ENCODE results near the gene CCDC167. TPM values are rescaled to one million over a fixed set of nuclear protein-coding genes. Genes with fewer than 3 reads are reported as not detected.

Gene CCDC167
- total RNA-seq, 3 donors from 2014 or later (not counting 1 experiment from before 2014, with no cell fraction given) = 10.2 to 27.4 (median 19.4) TPM

DNA sequence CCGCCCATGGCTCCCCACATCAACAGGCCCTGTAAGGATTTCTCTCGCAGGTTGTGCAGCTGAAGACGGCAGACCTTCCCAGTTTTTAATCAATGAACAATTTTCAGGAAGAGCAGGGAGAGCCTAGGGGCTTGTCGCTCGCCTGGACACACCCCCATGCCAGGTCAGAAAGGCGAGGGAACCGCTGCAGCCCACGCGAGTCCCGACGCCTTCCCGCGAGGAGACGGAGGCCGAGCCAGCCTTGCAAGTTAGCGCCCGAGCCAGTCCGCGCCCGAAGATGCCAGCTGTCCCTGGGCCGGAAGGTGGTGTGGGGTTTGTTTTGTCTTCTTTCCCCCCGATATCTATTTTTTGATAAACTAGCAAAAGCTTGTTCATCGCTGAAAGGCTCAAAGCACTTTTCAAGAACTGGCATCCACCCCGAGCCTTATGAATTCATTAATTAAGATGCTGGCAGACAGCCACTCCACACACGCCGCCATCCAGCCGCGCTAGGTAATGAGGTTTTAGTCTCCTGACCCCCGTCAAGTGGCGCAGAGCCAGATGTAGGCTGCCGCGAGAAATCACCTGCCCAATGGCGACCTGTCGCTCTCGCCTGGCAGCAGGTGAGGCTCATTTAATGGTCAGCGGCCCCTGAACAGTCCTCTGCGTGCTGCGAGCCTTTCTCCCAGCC, 6.6 kb downstream of the CCDC167 start:
- Histone ChIP-seq H3K36me3 (ENCODE audit: control insufficient read depth, insufficient read depth, low read length) (peaks cover 2% of the 10 kb centered on the region), H3K27me3 (ENCODE audit: control insufficient read depth, insufficient read depth, low read length) (no peaks in the 10 kb centered on the region), H3K4me3 (ENCODE audit: low read length) (no peak overlapping the region), H3K4me1 (ENCODE audit: control insufficient read depth, insufficient read depth, low read length) (peaks cover 38% of the 10 kb centered on the region), H3K9me3 (ENCODE audit: control insufficient read depth, insufficient read depth, low read length) (no peaks in the 10 kb centered on the region), H3K27ac (ENCODE audit: low read length) (no peak overlapping the region)
- Mint-ChIP-seq H3K36me3 (no peaks in the 10 kb centered on the region), H3K4me3 (no peak overlapping the region), H3K27me3 (ENCODE audit: low read depth in 2 of 2) (no peaks in the 10 kb centered on the region), H3K27ac (no peak overlapping the region), H3K4me1 (peaks cover 21 to 29% of the 10 kb centered on the region in 2 donors), H3K9me3 (no peaks in the 10 kb centered on the region)
- intact Hi-C loops (cut with micrococcal nuclease) = no loop called here
- no peak for ATAC-seq
- WGBS (ENCODE audit: insufficient coverage) = 96% methylated on average over 38 of the region's 38 CpGs
- TF ChIP-seq CTCF (IDR thresholded peaks at IDR 0.05) = no peak
- DNase-seq = peak in 1 of 2 donors; percentile 36

DNA sequence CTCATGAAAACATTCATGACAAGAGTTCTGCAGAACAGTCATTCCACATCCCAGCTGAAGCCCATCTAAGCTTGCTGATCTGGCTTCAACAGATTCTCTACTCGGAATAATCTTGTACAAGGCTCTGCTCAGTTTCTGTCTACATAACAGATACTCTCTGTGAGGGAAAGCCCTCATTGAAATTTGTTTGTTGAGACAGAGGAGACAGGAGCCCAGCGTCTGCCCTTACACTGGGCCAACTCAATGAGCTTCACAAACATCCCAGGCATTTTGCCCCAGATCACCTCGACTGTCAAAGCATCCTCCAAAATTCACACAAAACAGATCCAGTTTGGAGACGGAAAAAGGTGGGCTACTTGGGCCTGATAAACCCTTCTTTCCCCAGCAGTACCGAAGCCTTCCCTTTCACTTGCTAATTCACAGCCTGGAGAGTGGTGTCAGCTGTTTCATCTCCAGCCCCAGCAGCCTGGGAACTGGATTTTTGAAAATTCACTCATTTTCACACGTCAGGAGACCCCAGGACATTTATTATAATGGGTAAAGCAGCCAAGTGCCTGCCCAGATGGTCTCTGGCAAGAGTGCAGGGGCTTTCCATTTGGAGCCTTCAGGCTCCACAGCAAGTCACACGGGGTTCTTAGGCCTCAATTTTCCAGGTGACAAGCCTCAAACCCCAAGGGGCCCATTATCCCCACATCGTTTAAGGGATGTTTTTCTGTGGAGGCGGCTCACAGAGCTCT, 7.3 kb downstream of the CCDC167 start:
- H3K4me1 ChIP-seq (ENCODE audit: control insufficient read depth, insufficient read depth, low read length) = peaks cover 38% of the 10 kb centered on the region
- no peak for TF ChIP-seq CTCF (IDR thresholded peaks at IDR 0.05)
- ATAC-seq (no peak), DNase-seq (no peak)
- Mint-ChIP-seq H3K27me3 (ENCODE audit: low read depth in 2 of 2) (no peaks in the 10 kb centered on the region), H3K36me3 (no peaks in the 10 kb centered on the region), H3K27ac (peak overlapping the region; percentile 22 to 46), H3K9me3 (no peaks in the 10 kb centered on the region), H3K4me3 (no peak overlapping the region), H3K4me1 (peaks cover 26 to 36% of the 10 kb centered on the region in 2 donors)
- no peak overlapping the region for H3K27ac ChIP-seq (ENCODE audit: low read length)
- intact Hi-C loops (cut with micrococcal nuclease) = no loop called here
- H3K4me3 ChIP-seq (ENCODE audit: low read length) = no peak overlapping the region
- 79% methylated on average over 9 of the region's 9 CpGs for WGBS (ENCODE audit: insufficient coverage)
- no peaks in the 10 kb centered on the region for H3K9me3 ChIP-seq (ENCODE audit: control insufficient read depth, insufficient read depth, low read length)
- H3K27me3 ChIP-seq (ENCODE audit: control insufficient read depth, insufficient read depth, low read length) = no peaks in the 10 kb centered on the region
- H3K36me3 ChIP-seq (ENCODE audit: control insufficient read depth, insufficient read depth, low read length) = peaks cover 4% of the 10 kb centered on the region

- Histone ChIP-seq H3K4me1 (ENCODE audit: control insufficient read depth, insufficient read depth, low read length) (peaks cover 38% of the 10 kb centered on the region), H3K27ac (ENCODE audit: low read length) (no peak overlapping the region), H3K4me3 (ENCODE audit: low read length) (no peak overlapping the region), H3K9me3 (ENCODE audit: control insufficient read depth, insufficient read depth, low read length) (no peaks in the 10 kb centered on the region), H3K36me3 (ENCODE audit: control insufficient read depth, insufficient read depth, low read length) (peaks cover 4% of the 10 kb centered on the region), H3K27me3 (ENCODE audit: control insufficient read depth, insufficient read depth, low read length) (no peaks in the 10 kb centered on the region)
- intact Hi-C loops (cut with micrococcal nuclease) = no loop called here
- no peak for TF ChIP-seq CTCF (IDR thresholded peaks at IDR 0.05)
- peaks cover 26 to 37% of the 10 kb centered on the region in 2 donors for H3K4me1 Mint-ChIP-seq
- H3K9me3 Mint-ChIP-seq = no peaks in the 10 kb centered on the region
- ATAC-seq (peak in 1 of 3 donors; percentile 8), DNase-seq (peak in 1 of 2 donors; percentile 44)
- H3K27me3 Mint-ChIP-seq (ENCODE audit: low read depth in 2 of 2) = no peaks in the 10 kb centered on the region
- peak overlapping the region; percentile 22 to 46 for H3K27ac Mint-ChIP-seq
- H3K36me3 Mint-ChIP-seq = no peaks in the 10 kb centered on the region
- 74% methylated on average over 5 of the region's 5 CpGs for WGBS (ENCODE audit: insufficient coverage)
- H3K4me3 Mint-ChIP-seq = no peak overlapping the region
Observed at GRCh38 chr6:37491830-37492208, 7.9 kb downstream of the CCDC167 start.
